Measurements from ENCODE around the gene SERPINB7. TPM values are rescaled to one million over a fixed set of nuclear protein-coding genes. Genes with fewer than 3 reads are reported as not detected.

SERPINB7 gene
- total RNA-seq (ENCODE audit: low replicate concordance), result not detected in 2 replicates

- Mint-ChIP-seq H3K27ac (no peak within 1 kb of the TSS), H3K36me3 (no peaks in the 10 kb centered on the region), H3K4me1 (no peaks in the 10 kb centered on the region), H3K27me3 (ENCODE audit: insufficient read depth, low read depth) (no peaks in the 10 kb centered on the region), H3K4me3 (no peak within 1 kb of the TSS), H3K9me3 (no peaks in the 10 kb centered on the region)
- Histone ChIP-seq H3K79me2 (ENCODE audit: low read depth) (no peaks in the 10 kb centered on the region), H3K4me1 (no peaks in the 10 kb centered on the region), H3K4me3 (no peak within 1 kb of the TSS), H3K27ac (no peak within 1 kb of the TSS), H2AFZ (replicated peaks) (no peak within 1 kb of the TSS), H3K27me3 (no peaks in the 10 kb centered on the region), H3K9ac (no peak within 1 kb of the TSS), H3K9me3 (ENCODE audit: low read depth) (no peaks in the 10 kb centered on the region), H4K20me1 (ENCODE audit: low read depth) (no peaks in the 10 kb centered on the region), H3K36me3 (no peaks in the 10 kb centered on the region), H3K4me2 (no peak within 1 kb of the TSS), H3F3A (ENCODE audit: low read depth) (no peaks in the 10 kb centered on the region)
- no peak for DNase-seq (ENCODE audit: low spot score)
- no peak for TF ChIP-seq EZH2phosphoT487 (IDR thresholded peaks at IDR 0.05)
- no peak for TF ChIP-seq CTCF (IDR thresholded peaks at IDR 0.05)
- TF ChIP-seq EZH2 (IDR thresholded peaks at IDR 0.05), result no peak
These were observed at the start of gene SERPINB7 for GRCh38 chr18:63775166-63775730. Gene SERPINB7, plus strand, starts transcription at chr18:63775418. Its CDS starts 6,955 bp downstream, at chr18:63782373.

GRCh38 chr18:63725682-63726480 is 49.3 kb upstream of the SERPINB7 start:
- peak; percentile 49 for DNase-seq (ENCODE audit: low spot score)
- no peaks in the 10 kb centered on the region for H3K36me3 Mint-ChIP-seq

GRCh38 chr18:63730773-63731172 is 44.4 kb upstream of the SERPINB7 start:
- TF ChIP-seq EZH2phosphoT487 (IDR thresholded peaks at IDR 0.05), result no peak
- peaks cover 7% of the 10 kb centered on the region for H3F3A ChIP-seq (ENCODE audit: low read depth)
- no peaks in the 10 kb centered on the region for H4K20me1 ChIP-seq (ENCODE audit: low read depth)
- Mint-ChIP-seq H3K36me3 (no peaks in the 10 kb centered on the region), H3K4me1 (peaks cover 4% of the 10 kb centered on the region), H3K27me3 (ENCODE audit: insufficient read depth, low read depth) (peaks cover 2% of the 10 kb centered on the region), H3K9me3 (no peaks in the 10 kb centered on the region), H3K4me3 (no peak overlapping the region), H3K27ac (no peak overlapping the region)
- H3K4me3 ChIP-seq, result no peak overlapping the region
- no peaks in the 10 kb centered on the region for H3K27me3 ChIP-seq
- H3K27ac ChIP-seq, result no peak overlapping the region
- no peak overlapping the region for H2AFZ ChIP-seq (replicated peaks)
- H3K9ac ChIP-seq, result no peak overlapping the region
- no peaks in the 10 kb centered on the region for H3K9me3 ChIP-seq (ENCODE audit: low read depth)
- peak; percentile 6 for DNase-seq (ENCODE audit: low spot score)
- H3K79me2 ChIP-seq (ENCODE audit: low read depth), result no peaks in the 10 kb centered on the region
- H3K4me2 ChIP-seq, result no peak overlapping the region
- H3K4me1 ChIP-seq, result peaks cover 6% of the 10 kb centered on the region
- no peaks in the 10 kb centered on the region for H3K36me3 ChIP-seq

More at GRCh38 chr18:63725682-63726480, 49.3 kb upstream of the SERPINB7 start:
- Histone ChIP-seq H3K9ac (no peak overlapping the region), H3K9me3 (ENCODE audit: low read depth) (no peaks in the 10 kb centered on the region), H2AFZ (replicated peaks) (no peak overlapping the region), H4K20me1 (ENCODE audit: low read depth) (no peaks in the 10 kb centered on the region), H3K4me2 (peak overlapping the region; percentile 57), H3F3A (ENCODE audit: low read depth) (peaks cover 13% of the 10 kb centered on the region), H3K4me1 (peaks cover 11% of the 10 kb centered on the region), H3K4me3 (no peak overlapping the region), H3K27me3 (no peaks in the 10 kb centered on the region), H3K79me2 (ENCODE audit: low read depth) (no peaks in the 10 kb centered on the region), H3K36me3 (no peaks in the 10 kb centered on the region), H3K27ac (peak overlapping the region; percentile 18)
- Mint-ChIP-seq H3K27ac (no peak overlapping the region), H3K4me1 (peaks cover 7% of the 10 kb centered on the region), H3K9me3 (no peaks in the 10 kb centered on the region), H3K27me3 (ENCODE audit: insufficient read depth, low read depth) (peaks cover 2% of the 10 kb centered on the region), H3K4me3 (no peak overlapping the region)
- TF ChIP-seq EZH2phosphoT487 (IDR thresholded peaks at IDR 0.05) (no peak), CTCF (IDR thresholded peaks at IDR 0.05) (no peak), EZH2 (IDR thresholded peaks at IDR 0.05) (no peak)

- Histone ChIP-seq H3K9ac (no peak overlapping the region), H3K4me2 (no peak overlapping the region), H3K27me3 (no peaks in the 10 kb centered on the region), H3K4me1 (peaks cover 1% of the 10 kb centered on the region), H3K4me3 (no peak overlapping the region), H3F3A (ENCODE audit: low read depth) (peaks cover 3% of the 10 kb centered on the region), H3K9me3 (ENCODE audit: low read depth) (no peaks in the 10 kb centered on the region), H3K27ac (no peak overlapping the region), H3K36me3 (no peaks in the 10 kb centered on the region), H3K79me2 (ENCODE audit: low read depth) (no peaks in the 10 kb centered on the region), H2AFZ (replicated peaks) (no peak overlapping the region), H4K20me1 (ENCODE audit: low read depth) (no peaks in the 10 kb centered on the region)
- Mint-ChIP-seq H3K27ac (no peak overlapping the region), H3K4me3 (no peak overlapping the region), H3K9me3 (no peaks in the 10 kb centered on the region), H3K27me3 (ENCODE audit: insufficient read depth, low read depth) (peaks cover under 1% of the 10 kb centered on the region), H3K4me1 (no peaks in the 10 kb centered on the region), H3K36me3 (no peaks in the 10 kb centered on the region)
- TF ChIP-seq CTCF (IDR thresholded peaks at IDR 0.05), result no peak
- DNase-seq (ENCODE audit: low spot score), result no peak
These were observed 44.0 kb upstream of the SERPINB7 start for GRCh38 chr18:63731215-63731614.
